OCI-LY7 (cell line): Measurements from ENCODE around the gene PLEKHS1.

Experiments used
- CTCF ChIP-seq: fragments of 200-600 bp; sonication (generic); conservative IDR thresholded peaks from 2 replicates; pipeline ENCODE4 v1.5.1; 2014; ENCODE audit warnings: mild to moderate bottlenecking, antibody characterized with exemption, low read length, moderate library complexity, mixed read lengths
- EZH2phosphoT487 ChIP-seq: fragments of 200-600 bp; sonication (generic); IDR thresholded peaks from 2 replicates; pipeline ENCODE4 v1.6.1; 2018; ENCODE audit warnings: low read depth, borderline replicate concordance, mild to moderate bottlenecking, mixed run types, antibody characterized with exemption, low read length, moderate library complexity, mixed read lengths

GRCh38 chr10:113746217-113746957 lies 5.1 kb upstream of the PLEKHS1 start:
- TF ChIP-seq CTCF (no peak), EZH2phosphoT487 (no peak)
